Neural progenitor cell (in vitro differentiated cells): ENCODE data around the gene FBXO33.

Source experiments
- EZH2 ChIP-seq: fragments of 200-600 bp; sonication (generic); IDR thresholded peaks from 2 replicates; pipeline ENCODE4 v1.6.1; 2017; ENCODE audit warnings: antibody characterized with exemption, mild to moderate bottlenecking, moderate library complexity
- EZH2phosphoT487 ChIP-seq: fragments of 200-600 bp; sonication (generic); IDR thresholded peaks from 2 replicates; pipeline ENCODE4 v1.6.1; 2017; ENCODE audit warnings: antibody characterized with exemption
- TF ChIP-seq, protein P1 (sequence below): fragments of 200-600 bp; sonication (generic); IDR thresholded peaks from 2 replicates; pipeline ENCODE4 v1.5.1; 2017; ENCODE audit warnings: antibody characterized with exemption, mild to moderate bottlenecking

DNA sequence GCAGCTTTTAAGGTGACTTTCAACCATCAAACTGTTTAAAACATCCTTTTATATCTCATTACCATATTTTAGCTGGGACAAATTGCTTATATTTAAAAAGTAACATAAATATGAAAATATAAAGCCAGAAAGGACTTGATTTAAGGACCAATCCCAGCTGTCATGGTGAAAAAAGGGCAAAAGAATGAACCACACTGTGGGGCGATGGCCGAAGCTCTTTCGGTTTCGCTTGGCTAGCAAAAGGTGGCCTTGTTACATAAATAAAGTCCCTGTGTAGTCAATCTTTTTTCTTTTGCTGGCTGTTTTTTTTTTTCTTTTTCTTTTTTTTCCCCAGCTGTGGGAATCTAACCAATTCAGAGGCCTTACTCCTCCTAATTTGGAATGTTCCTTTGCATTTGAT, 50.9 kb downstream of the FBXO33 start:
- TF ChIP-seq, protein P1, sequence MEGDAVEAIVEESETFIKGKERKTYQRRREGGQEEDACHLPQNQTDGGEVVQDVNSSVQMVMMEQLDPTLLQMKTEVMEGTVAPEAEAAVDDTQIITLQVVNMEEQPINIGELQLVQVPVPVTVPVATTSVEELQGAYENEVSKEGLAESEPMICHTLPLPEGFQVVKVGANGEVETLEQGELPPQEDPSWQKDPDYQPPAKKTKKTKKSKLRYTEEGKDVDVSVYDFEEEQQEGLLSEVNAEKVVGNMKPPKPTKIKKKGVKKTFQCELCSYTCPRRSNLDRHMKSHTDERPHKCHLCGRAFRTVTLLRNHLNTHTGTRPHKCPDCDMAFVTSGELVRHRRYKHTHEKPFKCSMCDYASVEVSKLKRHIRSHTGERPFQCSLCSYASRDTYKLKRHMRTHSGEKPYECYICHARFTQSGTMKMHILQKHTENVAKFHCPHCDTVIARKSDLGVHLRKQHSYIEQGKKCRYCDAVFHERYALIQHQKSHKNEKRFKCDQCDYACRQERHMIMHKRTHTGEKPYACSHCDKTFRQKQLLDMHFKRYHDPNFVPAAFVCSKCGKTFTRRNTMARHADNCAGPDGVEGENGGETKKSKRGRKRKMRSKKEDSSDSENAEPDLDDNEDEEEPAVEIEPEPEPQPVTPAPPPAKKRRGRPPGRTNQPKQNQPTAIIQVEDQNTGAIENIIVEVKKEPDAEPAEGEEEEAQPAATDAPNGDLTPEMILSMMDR, result no peak
- no peak for TF ChIP-seq EZH2
- no peak for TF ChIP-seq EZH2phosphoT487
